ENCODE measurements around the gene OR7C2.

DNA sequence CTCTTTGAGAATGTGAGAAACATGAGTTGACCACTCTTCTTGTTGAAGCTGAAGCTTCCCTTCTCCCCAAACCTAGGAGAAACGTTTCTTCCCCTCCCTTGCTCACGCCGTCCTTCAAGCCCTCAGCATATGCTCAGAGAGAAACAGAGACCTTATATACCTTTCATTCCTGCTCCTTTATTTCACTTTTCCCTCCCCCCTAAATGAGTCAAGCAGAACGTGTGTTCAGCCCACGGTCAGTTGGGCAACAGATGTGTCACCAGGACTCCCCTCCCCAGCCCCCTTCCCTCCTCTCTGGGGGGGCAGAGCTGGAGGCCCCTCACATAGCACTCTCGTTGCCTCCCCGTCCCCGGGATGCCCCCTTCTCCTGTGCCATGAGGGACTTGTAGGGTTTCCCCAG, 8.6 kb downstream of the OR7C2 start:
- TF ChIP-seq EP300 (IDR thresholded peaks at IDR 0.05; ENCODE audit: borderline replicate concordance in 1 of 2, low read depth in 2 of 2, low read length in 2 of 2) (no peak), ASH2L (IDR thresholded peaks at IDR 0.05; ENCODE audit: low read length) (no peak), SP1 (IDR thresholded peaks at IDR 0.05; ENCODE audit: low read depth, low read length) (no peak), RFX5 (IDR thresholded peaks at IDR 0.05; ENCODE audit: borderline replicate concordance, low read depth, low read length) (no peak), POLR2AphosphoS5 (IDR thresholded peaks at IDR 0.05; ENCODE audit: low read depth, low read length) (no peak), POLR2A (IDR thresholded peaks at IDR 0.05; ENCODE audit: control extremely low read depth in 1 of 2, low read depth in 2 of 2, low read length in 2 of 2) (no peak), SRF (IDR thresholded peaks at IDR 0.05; ENCODE audit: low read depth, low read length) (no peak), GABPA (IDR thresholded peaks at IDR 0.05; ENCODE audit: borderline replicate concordance, insufficient read depth, low read length) (no peak), JUND (IDR thresholded peaks at IDR 0.05; ENCODE audit: low read length) (no peak), KDM5A (IDR thresholded peaks at IDR 0.05; ENCODE audit: low read length) (no peak)
- TF ChIP-seq, protein P1, sequence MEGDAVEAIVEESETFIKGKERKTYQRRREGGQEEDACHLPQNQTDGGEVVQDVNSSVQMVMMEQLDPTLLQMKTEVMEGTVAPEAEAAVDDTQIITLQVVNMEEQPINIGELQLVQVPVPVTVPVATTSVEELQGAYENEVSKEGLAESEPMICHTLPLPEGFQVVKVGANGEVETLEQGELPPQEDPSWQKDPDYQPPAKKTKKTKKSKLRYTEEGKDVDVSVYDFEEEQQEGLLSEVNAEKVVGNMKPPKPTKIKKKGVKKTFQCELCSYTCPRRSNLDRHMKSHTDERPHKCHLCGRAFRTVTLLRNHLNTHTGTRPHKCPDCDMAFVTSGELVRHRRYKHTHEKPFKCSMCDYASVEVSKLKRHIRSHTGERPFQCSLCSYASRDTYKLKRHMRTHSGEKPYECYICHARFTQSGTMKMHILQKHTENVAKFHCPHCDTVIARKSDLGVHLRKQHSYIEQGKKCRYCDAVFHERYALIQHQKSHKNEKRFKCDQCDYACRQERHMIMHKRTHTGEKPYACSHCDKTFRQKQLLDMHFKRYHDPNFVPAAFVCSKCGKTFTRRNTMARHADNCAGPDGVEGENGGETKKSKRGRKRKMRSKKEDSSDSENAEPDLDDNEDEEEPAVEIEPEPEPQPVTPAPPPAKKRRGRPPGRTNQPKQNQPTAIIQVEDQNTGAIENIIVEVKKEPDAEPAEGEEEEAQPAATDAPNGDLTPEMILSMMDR (IDR thresholded peaks at IDR 0.05; ENCODE audit: control extremely low read depth in 1 of 3, insufficient read depth in 1 of 3, low read depth in 1 of 3, low read length in 3 of 3), result no peak
- TF ChIP-seq, protein P2, sequence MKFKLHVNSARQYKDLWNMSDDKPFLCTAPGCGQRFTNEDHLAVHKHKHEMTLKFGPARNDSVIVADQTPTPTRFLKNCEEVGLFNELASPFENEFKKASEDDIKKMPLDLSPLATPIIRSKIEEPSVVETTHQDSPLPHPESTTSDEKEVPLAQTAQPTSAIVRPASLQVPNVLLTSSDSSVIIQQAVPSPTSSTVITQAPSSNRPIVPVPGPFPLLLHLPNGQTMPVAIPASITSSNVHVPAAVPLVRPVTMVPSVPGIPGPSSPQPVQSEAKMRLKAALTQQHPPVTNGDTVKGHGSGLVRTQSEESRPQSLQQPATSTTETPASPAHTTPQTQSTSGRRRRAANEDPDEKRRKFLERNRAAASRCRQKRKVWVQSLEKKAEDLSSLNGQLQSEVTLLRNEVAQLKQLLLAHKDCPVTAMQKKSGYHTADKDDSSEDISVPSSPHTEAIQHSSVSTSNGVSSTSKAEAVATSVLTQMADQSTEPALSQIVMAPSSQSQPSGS (IDR thresholded peaks at IDR 0.05; ENCODE audit: low read length), result no peak
